Activated CD4-positive, alpha-beta T cell treated with anti-CD3 and anti-CD28 coated beads, Interleukin-2, Interleukin-4, amounts not matched to agents 100 ng/mL and 50 ng/mL, durations not matched to agents 16 hours and 8 hours (primary cell): ENCODE data around the gene PITPNB.

Experiments used
- DNase-seq: peaks from one replicate; pipeline ENCODE4 v3.0.0-alpha.2; 2020; ENCODE audit warnings: low spot score

The PITPNB gene

DNA sequence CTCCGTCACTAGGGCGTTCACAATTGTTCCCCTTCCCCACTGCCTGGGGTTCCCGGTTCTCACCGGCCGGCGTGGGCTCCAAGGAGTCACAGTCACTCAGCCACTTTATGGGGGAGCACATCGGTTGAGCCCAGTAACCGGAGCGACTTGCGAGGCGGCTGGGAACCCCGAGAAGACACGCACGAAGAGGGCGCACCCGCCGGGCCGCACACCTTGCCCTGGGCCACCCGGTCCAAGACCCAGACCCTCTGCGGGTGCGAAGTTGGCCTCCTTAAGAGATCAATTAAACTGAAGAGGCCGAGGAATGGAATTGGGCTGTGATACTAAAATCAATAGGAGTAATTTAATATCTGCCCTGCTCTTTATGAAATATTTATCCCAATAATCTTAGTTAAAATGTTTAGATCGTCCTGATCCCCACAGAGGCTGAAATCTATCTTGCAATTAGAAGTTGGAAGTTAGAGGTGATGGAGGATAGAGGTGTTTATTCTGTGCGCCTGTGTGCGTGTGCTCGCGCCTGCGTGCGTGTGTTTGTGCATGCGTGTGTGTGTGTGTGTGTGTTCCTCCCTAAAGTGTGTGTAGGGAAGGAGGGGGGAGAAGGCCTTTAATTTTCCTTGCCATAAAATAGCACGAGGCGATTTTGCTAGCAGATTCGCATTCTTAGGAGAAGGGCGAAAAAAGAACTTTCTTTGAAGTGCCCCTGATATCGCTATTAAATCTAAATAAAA is 116.5 kb downstream of the PITPNB start:
- no peak for DNase-seq
